OCI-LY1 (cell line): ENCODE data around the gene FBXW11.

Experiments
- H2AFZ ChIP-seq: fragments of 200-600 bp; sonication (generic), shearing (Covaris generic); 2 replicates; pipeline ENCODE4 v1.6.0; 2014; ENCODE audit warnings: antibody characterized with exemption, mild to moderate bottlenecking, low read length
- H3F3A ChIP-seq: fragments of 200-600 bp; sonication (generic), shearing (Covaris generic); 2 replicates; pipeline ENCODE4 v1.6.0; 2014; ENCODE audit warnings: mild to moderate bottlenecking, antibody characterized with exemption, low read length, moderate library complexity; ENCODE audit not compliant: insufficient read depth
- H3K27ac ChIP-seq: fragments of 200-600 bp; sonication (generic); 2 replicates; pipeline ENCODE4 v1.5.1; 2014; ENCODE audit warnings: low read length, mixed run types, mild to moderate bottlenecking, low read depth; ENCODE audit not compliant: poor library complexity, severe bottlenecking
- H3K27me3 ChIP-seq: fragments of 200-600 bp; sonication (generic); 2 replicates; pipeline ENCODE4 v1.6.0; 2014; ENCODE audit warnings: antibody characterized with exemption, mild to moderate bottlenecking, low read length, moderate library complexity; ENCODE audit not compliant: insufficient read depth
- H3K36me3 ChIP-seq: fragments of 200-600 bp; sonication (generic); 2 replicates; pipeline ENCODE4 v1.6.1; 2014; ENCODE audit warnings: mild to moderate bottlenecking, antibody characterized with exemption, low read length, moderate library complexity, mixed read lengths; ENCODE audit not compliant: insufficient read depth
- H3K4me1 ChIP-seq: fragments of 200-600 bp; sonication (generic); 2 replicates; pipeline ENCODE4 v1.5.1; 2014; ENCODE audit warnings: mild to moderate bottlenecking, low read length, moderate library complexity; ENCODE audit not compliant: insufficient read depth, severe bottlenecking
- H3K4me2 ChIP-seq: fragments of 200-600 bp; sonication (generic), shearing (Covaris generic); 2 replicates; pipeline ENCODE4 v1.6.1; 2014; ENCODE audit warnings: low read length
- H3K4me3 ChIP-seq: fragments of 200-600 bp; sonication (generic); 2 replicates; pipeline ENCODE4 v1.5.1; 2014; ENCODE audit warnings: low read length, low read depth, mild to moderate bottlenecking, mixed read lengths; ENCODE audit not compliant: poor library complexity, severe bottlenecking
- H3K79me2 ChIP-seq: fragments of 200-600 bp; shearing (Covaris generic); 2 replicates; pipeline ENCODE4 v1.6.1; 2016; ENCODE audit warnings: mixed run types, low read length, mixed read lengths; ENCODE audit not compliant: insufficient read depth
- H3K9ac ChIP-seq: fragments of 200-600 bp; sonication (generic), shearing (Covaris generic); 2 replicates; pipeline ENCODE4 v1.6.1; 2014; ENCODE audit warnings: mild to moderate bottlenecking, low read length, mixed read lengths
- H3K9me2 ChIP-seq: fragments of 200-600 bp; sonication (generic), shearing (Covaris generic); 2 replicates; pipeline ENCODE4 v1.6.1; 2014; ENCODE audit warnings: low read depth, mild to moderate bottlenecking, low read length, mixed read lengths
- H3K9me3 ChIP-seq: fragments of 200-600 bp; shearing (Covaris generic); 2 replicates; pipeline ENCODE4 v1.6.1; 2014; ENCODE audit warnings: low read length, mixed read lengths
- H4K20me1 ChIP-seq: fragments of 200-600 bp; sonication (generic), shearing (Covaris generic); 2 replicates; pipeline ENCODE4 v1.6.0; 2016; ENCODE audit warnings: mild to moderate bottlenecking, low read length; ENCODE audit not compliant: insufficient read depth
- EZH2 ChIP-seq: fragments of 200-600 bp; sonication (generic), shearing (Covaris generic); IDR thresholded peaks from 2 replicates; pipeline ENCODE4 v1.8.0; 2017; ENCODE audit warnings: borderline replicate concordance, mixed run types, mild to moderate bottlenecking, antibody characterized with exemption, low read length, moderate library complexity, mixed read lengths
- TF ChIP-seq, protein P1 (sequence below): fragments of 200-600 bp; sonication (generic), shearing (Covaris generic); IDR thresholded peaks from 2 replicates; pipeline ENCODE4 v1.5.1; 2017; ENCODE audit warnings: mild to moderate bottlenecking, antibody characterized with exemption, low read length, moderate library complexity, mixed read lengths

Gene FBXW11

GRCh38 chr5:172010278-172010677 is 3.8 kb upstream of the FBXW11 start:
- TF ChIP-seq, protein P1, sequence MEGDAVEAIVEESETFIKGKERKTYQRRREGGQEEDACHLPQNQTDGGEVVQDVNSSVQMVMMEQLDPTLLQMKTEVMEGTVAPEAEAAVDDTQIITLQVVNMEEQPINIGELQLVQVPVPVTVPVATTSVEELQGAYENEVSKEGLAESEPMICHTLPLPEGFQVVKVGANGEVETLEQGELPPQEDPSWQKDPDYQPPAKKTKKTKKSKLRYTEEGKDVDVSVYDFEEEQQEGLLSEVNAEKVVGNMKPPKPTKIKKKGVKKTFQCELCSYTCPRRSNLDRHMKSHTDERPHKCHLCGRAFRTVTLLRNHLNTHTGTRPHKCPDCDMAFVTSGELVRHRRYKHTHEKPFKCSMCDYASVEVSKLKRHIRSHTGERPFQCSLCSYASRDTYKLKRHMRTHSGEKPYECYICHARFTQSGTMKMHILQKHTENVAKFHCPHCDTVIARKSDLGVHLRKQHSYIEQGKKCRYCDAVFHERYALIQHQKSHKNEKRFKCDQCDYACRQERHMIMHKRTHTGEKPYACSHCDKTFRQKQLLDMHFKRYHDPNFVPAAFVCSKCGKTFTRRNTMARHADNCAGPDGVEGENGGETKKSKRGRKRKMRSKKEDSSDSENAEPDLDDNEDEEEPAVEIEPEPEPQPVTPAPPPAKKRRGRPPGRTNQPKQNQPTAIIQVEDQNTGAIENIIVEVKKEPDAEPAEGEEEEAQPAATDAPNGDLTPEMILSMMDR = peak; percentile 20; the same call in 1 of the 2 replicates
- no peak for TF ChIP-seq EZH2
- H4K20me1 ChIP-seq = no peaks in the 10 kb centered on the region
- H3F3A ChIP-seq = no peaks in the 10 kb centered on the region
- no peak overlapping the region for H3K4me3 ChIP-seq
- no peak overlapping the region for H3K27ac ChIP-seq
- no peak overlapping the region for H2AFZ ChIP-seq
- H3K4me2 ChIP-seq = no peak overlapping the region
- H3K9ac ChIP-seq = no peak overlapping the region
- H3K27me3 ChIP-seq = 0 out of 2 replicates have a peak, but pooled peaks cover 4% of the 10 kb centered on the region
- H3K9me3 ChIP-seq = no peaks in the 10 kb centered on the region
- peaks cover 18% of the 10 kb centered on the region for H3K4me1 ChIP-seq
- H3K36me3 ChIP-seq = no peaks in the 10 kb centered on the region
- H3K79me2 ChIP-seq = peaks cover 8% of the 10 kb centered on the region
- H3K9me2 ChIP-seq = no peaks in the 10 kb centered on the region

DNA sequence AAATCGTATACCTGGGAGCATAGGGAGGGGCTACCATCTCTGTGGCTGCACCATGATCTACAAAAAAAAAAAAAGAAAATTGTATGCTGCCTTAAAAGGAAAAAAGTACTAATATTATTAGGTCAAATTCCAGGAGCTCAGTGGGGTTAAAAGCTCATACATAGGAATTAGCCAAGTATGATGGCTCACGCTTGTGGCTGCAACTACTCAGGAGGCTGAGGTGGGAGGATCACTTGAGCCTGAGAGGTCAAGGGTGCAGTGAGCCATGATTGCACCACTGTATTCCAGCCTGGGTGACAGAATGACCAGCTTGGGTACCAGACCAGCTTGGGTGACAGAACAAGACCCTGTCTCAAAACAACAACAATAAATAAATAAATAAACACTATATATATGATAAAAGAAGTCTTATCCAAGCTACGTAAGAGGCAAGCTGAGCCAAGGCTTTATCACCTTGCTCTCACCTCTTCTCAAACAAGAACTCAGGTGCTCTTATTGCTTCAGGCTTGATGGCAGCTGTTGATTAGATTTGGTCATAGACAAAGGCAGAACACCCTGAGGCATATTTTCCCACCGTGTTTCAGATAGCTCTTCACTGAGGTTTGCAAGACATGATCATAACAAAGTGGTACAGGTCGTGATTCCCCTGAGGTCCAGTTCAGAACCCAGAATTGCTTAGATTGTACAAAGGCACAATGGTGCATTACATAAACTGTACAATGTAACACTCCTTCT is 3.3 kb upstream of the FBXW11 start:
- H3K4me1 ChIP-seq = peaks cover 24% of the 10 kb centered on the region
- no peaks in the 10 kb centered on the region for H4K20me1 ChIP-seq
- no peaks in the 10 kb centered on the region for H3K9me2 ChIP-seq
- TF ChIP-seq, protein P1 = no peak
- no peak for TF ChIP-seq EZH2
- H3K4me3 ChIP-seq = no peak overlapping the region
- no peaks in the 10 kb centered on the region for H3K36me3 ChIP-seq
- no peak overlapping the region for H3K4me2 ChIP-seq
- H2AFZ ChIP-seq = no peak overlapping the region
- H3K27ac ChIP-seq = no peak overlapping the region
- no peaks in the 10 kb centered on the region for H3K9me3 ChIP-seq
- no peaks in the 10 kb centered on the region for H3F3A ChIP-seq
- H3K9ac ChIP-seq = no peak overlapping the region
- H3K27me3 ChIP-seq = 0 out of 2 replicates have a peak, but pooled peaks cover 4% of the 10 kb centered on the region
- H3K79me2 ChIP-seq = peaks cover 14% of the 10 kb centered on the region

- 0 out of 2 replicates have a peak, but pooled peaks cover 4% of the 10 kb centered on the region for H3K27me3 ChIP-seq
- H4K20me1 ChIP-seq = no peaks in the 10 kb centered on the region
- H3K4me3 ChIP-seq = no peak overlapping the region
- H3K4me2 ChIP-seq = no peak overlapping the region
- no peaks in the 10 kb centered on the region for H3K9me3 ChIP-seq
- H3K9me2 ChIP-seq = no peaks in the 10 kb centered on the region
- peaks cover 34% of the 10 kb centered on the region for H3K4me1 ChIP-seq
- H3K79me2 ChIP-seq = peaks cover 24% of the 10 kb centered on the region
- H3K36me3 ChIP-seq = no peaks in the 10 kb centered on the region
- no peak overlapping the region for H3K9ac ChIP-seq
- no peak overlapping the region for H2AFZ ChIP-seq
- H3F3A ChIP-seq = peaks cover 3% of the 10 kb centered on the region; the same call in 1 of the 2 replicates
- H3K27ac ChIP-seq = no peak overlapping the region
- TF ChIP-seq, protein P1 = no peak
- TF ChIP-seq EZH2 = no peak
Measured at GRCh38 chr5:172008689-172009141, 2.3 kb upstream of the FBXW11 start.
